Muscle of leg (tissue), 11 donors: Measurements from ENCODE around the gene ESR2. TPM values are rescaled to one million over a fixed set of nuclear protein-coding genes. Genes with fewer than 3 reads are reported as not detected.

Source experiments
- DNase-seq: peaks from one replicate; pipeline ENCODE4 v3.0.0; 2013
- H3K27ac ChIP-seq: one replicate; pipeline ENCODE4 v1.5.1; 2013; ENCODE audit warnings: mild to moderate bottlenecking, low read length, control low read depth
- H3K27me3 ChIP-seq: one replicate; pipeline ENCODE4 v1.6.1; 2013; ENCODE audit warnings: low read length; ENCODE audit not compliant: control insufficient read depth, insufficient read depth
- H3K36me3 ChIP-seq: one replicate; pipeline ENCODE4 v1.6.1; 2013; ENCODE audit warnings: low read length; ENCODE audit not compliant: control insufficient read depth, insufficient read depth
- H3K4me1 ChIP-seq: one replicate; pipeline ENCODE4 v1.6.1; 2013; ENCODE audit warnings: low read length; ENCODE audit not compliant: control insufficient read depth, insufficient read depth
- H3K4me3 ChIP-seq: one replicate; pipeline ENCODE4 v1.5.1; 2013; ENCODE audit warnings: low read length, control low read depth
- H3K9me3 ChIP-seq: replicated peaks from 2 replicates; pipeline ENCODE4 v1.6.1; 2013; ENCODE audit warnings: low read depth, low read length; ENCODE audit not compliant: control insufficient read depth
- WGBS: methylation state at CpG from one replicate; pipeline ENCODE4 v1.1.5; 2013; ENCODE audit warnings: missing lambda C conversion rate; ENCODE audit not compliant: insufficient coverage; 5-methylcytosine and 5-hydroxymethylcytosine counted together
- polyA plus RNA-seq, 8 donors: library from polyadenylated mRNA; unstranded; fragments of 120-200 nt; gene quantifications; one replicate each; pipeline versions ENCODE4 v1.2.1 to v1.2.3, GENCODE V29; 2013; ENCODE audit warnings: inconsistent platforms in 1 of 8, low replicate concordance in 1 of 8; ENCODE audit not compliant: insufficient read length in 8 of 8, insufficient read depth in 1 of 8
- total RNA-seq: library from RNA; stranded (reverse); fragments of 120-200 nt; gene quantifications from one replicate; pipeline ENCODE4 v1.2.4, GENCODE V29; 2013

Gene ESR2
- total and polyA plus RNA-seq, 9 donors: 0.13 to 0.64 (median 0.30) TPM

- Histone ChIP-seq H3K36me3 (peaks cover 64% of the 10 kb centered on the region), H3K9me3 (no peaks in the 10 kb centered on the region), H3K27ac (no peak overlapping the region), H3K27me3 (no peaks in the 10 kb centered on the region), H3K4me1 (peaks cover 3% of the 10 kb centered on the region), H3K4me3 (no peak overlapping the region)
- no peak for DNase-seq
- no CpG with 5 or more reads among the region's 1 CpG for WGBS
Observed at GRCh38 chr14:64227856-64228255, 66.3 kb downstream of the ESR2 start.

GRCh38 chr14:64225151-64225757 lies 68.9 kb downstream of the ESR2 start:
- no peak for DNase-seq
- Histone ChIP-seq H3K27ac (no peak overlapping the region), H3K4me3 (no peak overlapping the region), H3K4me1 (peaks cover 16% of the 10 kb centered on the region), H3K27me3 (no peaks in the 10 kb centered on the region), H3K36me3 (peaks cover 75% of the 10 kb centered on the region), H3K9me3 (no peaks in the 10 kb centered on the region)
- WGBS: 62% methylated on average over 9 of the region's 10 CpGs

DNA sequence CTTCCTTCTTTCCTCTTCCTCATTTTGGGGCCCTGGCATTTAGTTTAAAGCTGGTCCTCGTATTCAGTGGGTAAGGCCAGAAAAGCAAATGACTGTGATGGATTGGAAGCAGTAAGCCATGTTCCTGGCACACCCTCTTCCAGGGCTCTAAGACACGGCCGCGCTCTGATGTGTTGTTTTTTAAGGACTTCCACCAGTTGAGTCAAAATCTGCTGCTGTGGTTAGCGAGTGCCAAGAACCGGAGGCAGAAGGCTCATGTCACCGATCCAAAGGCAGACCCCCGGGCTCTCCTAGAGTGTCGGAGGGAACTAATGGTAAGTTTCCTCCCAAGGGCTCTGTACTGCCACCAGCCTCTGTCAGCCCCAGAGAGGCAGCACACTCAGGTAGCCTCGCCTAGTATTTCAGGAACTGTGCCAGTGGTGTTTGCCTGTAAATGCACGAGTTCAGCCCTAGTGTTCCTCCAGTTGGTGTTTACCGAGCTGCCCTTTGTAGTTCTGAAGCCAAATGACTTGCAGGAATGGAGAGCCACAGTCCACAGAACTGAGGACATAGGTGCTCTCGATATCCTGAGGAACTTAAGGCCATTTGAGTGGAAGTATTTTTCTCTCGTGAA lies 72.7 kb downstream of the ESR2 start:
- Histone ChIP-seq H3K36me3 (peaks cover 72% of the 10 kb centered on the region), H3K4me3 (no peak overlapping the region), H3K27ac (peak overlapping the region; percentile 76), H3K9me3 (no peaks in the 10 kb centered on the region), H3K27me3 (no peaks in the 10 kb centered on the region), H3K4me1 (peaks cover 27% of the 10 kb centered on the region)
- 89% methylated on average over 13 of the region's 14 CpGs for WGBS
- no peak for DNase-seq

DNA sequence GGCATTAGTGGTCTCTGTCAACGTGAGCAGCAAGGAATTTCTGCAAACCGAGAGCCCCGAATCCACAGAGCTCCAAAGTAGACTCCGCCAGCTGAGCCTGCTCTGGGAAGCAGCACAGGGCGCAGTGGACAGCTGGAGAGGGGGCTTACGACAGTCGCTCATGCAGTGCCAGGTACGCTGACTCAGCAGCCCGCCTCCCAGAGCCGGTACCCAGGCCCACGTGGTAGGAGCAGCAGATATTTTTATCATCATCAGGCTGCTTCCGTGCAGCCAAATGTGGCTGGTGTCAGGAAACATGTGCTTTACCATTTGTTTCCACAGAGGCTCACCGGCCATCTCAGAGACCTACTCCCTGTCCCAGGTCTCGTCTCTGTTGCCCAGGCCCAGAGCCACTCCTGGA lies 73.7 kb downstream of the ESR2 start:
- Histone ChIP-seq H3K36me3 (peaks cover 75% of the 10 kb centered on the region), H3K27me3 (no peaks in the 10 kb centered on the region), H3K4me3 (no peak overlapping the region), H3K27ac (peak overlapping the region; percentile 79), H3K9me3 (no peaks in the 10 kb centered on the region), H3K4me1 (peaks cover 26% of the 10 kb centered on the region)
- 47% methylated on average over 13 of the region's 14 CpGs for WGBS
- DNase-seq: peak; percentile 81

DNA sequence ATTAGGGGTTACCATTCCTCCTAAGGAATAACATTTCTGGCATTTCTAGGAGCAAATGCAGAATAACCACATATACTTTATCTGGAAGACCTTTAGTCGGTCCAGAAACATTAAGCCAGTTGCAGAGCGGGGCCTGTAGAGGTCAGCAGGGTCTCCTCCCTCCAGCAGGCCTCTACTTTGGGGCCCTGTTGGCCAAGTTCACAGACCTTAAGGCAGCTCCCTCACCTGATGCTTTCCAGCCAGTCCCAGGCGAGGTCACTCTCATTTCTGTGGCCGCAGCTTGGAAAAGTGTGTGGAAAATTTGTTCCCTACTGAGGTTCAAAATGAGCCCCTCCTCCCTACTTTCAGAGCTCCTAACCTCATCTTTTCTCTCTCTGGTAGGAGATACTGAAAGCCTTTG lies 74.1 kb downstream of the ESR2 start:
- H3K27ac ChIP-seq: peak overlapping the region; percentile 79
- peaks cover 24% of the 10 kb centered on the region for H3K4me1 ChIP-seq
- 63% methylated on average over 2 of the region's 4 CpGs for WGBS
- H3K9me3 ChIP-seq: no peaks in the 10 kb centered on the region
- no peak for DNase-seq
- H3K36me3 ChIP-seq: peaks cover 75% of the 10 kb centered on the region
- no peak overlapping the region for H3K4me3 ChIP-seq
- H3K27me3 ChIP-seq: no peaks in the 10 kb centered on the region

DNA sequence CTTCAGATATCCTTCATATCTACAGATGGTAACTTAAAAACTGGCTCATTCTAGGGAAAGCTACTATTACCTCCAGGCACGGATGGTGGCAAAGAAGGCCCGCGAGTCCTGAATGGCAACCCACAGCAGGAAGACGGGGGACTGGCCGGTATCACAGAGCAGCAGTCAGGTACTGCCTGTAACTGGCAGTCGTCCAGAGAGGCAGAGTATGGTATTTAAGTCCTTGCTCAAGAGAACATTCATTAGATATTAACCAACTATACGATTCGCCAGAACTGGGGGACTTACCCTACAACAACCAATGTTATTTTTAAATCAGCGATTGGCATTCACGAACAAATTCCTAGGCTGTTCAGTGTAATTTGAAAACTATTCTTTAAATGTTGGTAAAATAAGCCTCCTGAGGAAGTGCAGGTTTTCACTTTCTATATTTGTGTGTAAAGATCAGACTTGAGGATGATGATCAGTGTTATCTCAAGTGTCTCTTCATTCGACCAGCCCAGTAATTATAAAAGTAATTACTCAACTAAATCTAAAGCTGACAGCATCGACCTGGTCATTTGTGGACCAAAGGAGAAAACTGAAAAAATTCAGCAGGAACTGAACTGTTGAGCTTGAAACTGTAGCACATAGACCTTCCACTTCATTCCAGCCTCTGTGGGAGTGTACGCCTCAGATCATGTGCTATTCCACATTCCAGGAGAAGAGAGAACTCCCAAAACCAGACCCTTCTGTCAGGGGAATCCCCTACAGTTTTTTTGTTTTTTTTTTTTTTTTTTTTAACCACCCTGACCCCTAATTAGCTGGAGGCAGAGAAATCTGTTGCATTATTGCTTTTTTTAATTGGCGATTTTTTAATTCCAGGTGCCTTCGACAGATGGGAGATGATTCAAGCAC lies 75.6 kb downstream of the ESR2 start:
- no peak overlapping the region for H3K4me3 ChIP-seq
- no peaks in the 10 kb centered on the region for H3K9me3 ChIP-seq
- WGBS: 94% methylated on average over 5 of the region's 15 CpGs
- peaks cover 74% of the 10 kb centered on the region for H3K36me3 ChIP-seq
- peaks cover 24% of the 10 kb centered on the region for H3K4me1 ChIP-seq
- H3K27me3 ChIP-seq: no peaks in the 10 kb centered on the region
- H3K27ac ChIP-seq: no peak overlapping the region
- no peak for DNase-seq

DNA sequence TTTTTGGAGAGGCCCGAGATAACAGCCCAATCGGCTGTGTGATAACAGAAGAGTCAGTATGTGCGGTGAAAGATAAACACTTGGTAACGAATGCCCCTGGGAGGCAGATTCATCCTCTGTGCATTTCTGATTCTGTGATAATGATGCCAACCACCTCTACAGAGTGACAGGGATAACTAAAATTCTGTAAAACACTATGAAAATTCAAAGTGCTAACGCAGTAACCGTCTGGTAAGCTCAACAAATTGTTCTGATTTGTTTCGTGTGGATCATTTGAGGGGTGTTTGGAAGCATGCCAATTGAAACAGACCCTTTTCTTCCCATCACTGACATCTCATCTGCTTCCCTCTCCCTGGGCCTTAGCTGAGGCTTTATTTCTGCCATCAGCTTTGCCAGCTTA lies 76.3 kb downstream of the ESR2 start:
- no peak for DNase-seq
- Histone ChIP-seq H3K4me1 (peaks cover 24% of the 10 kb centered on the region), H3K27me3 (no peaks in the 10 kb centered on the region), H3K36me3 (peaks cover 69% of the 10 kb centered on the region), H3K4me3 (no peak overlapping the region), H3K27ac (no peak overlapping the region), H3K9me3 (no peaks in the 10 kb centered on the region)
- WGBS: 100% methylated on average over 2 of the region's 7 CpGs

GRCh38 chr14:64217308-64217707 lies 76.9 kb downstream of the ESR2 start:
- Histone ChIP-seq H3K4me3 (no peak overlapping the region), H3K27ac (no peak overlapping the region), H3K9me3 (no peaks in the 10 kb centered on the region), H3K36me3 (peaks cover 66% of the 10 kb centered on the region), H3K4me1 (peaks cover 24% of the 10 kb centered on the region), H3K27me3 (no peaks in the 10 kb centered on the region)
- 62% methylated on average over 2 of the region's 4 CpGs for WGBS
- DNase-seq: no peak

DNA sequence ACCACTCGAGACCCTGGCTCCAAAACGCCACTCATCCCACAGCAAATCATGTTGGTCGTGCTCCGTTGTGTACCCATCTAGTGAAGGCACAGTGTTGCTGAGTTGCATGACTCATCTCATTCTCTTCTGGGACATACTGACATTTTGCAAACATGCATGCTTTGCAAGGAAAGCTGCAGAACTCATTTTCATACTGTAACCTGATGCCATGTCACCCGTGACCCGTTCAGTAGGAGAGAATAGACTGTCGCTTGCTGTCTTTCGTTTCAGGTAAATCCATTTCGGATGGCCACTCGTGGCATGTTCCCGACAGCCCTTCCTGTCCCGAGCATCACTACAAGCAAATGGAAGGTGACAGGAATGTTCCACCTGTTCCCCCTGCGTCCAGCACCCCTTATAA lies 78.2 kb downstream of the ESR2 start:
- Histone ChIP-seq H3K4me1 (peaks cover 23% of the 10 kb centered on the region), H3K36me3 (peaks cover 66% of the 10 kb centered on the region), H3K27ac (no peak overlapping the region), H3K9me3 (no peaks in the 10 kb centered on the region), H3K4me3 (no peak overlapping the region), H3K27me3 (no peaks in the 10 kb centered on the region)
- DNase-seq: no peak
- 75% methylated on average over 11 of the region's 13 CpGs for WGBS

GRCh38 chr14:64215274-64215673 lies 78.9 kb downstream of the ESR2 start:
- H3K36me3 ChIP-seq: peaks cover 61% of the 10 kb centered on the region
- WGBS: 98% methylated on average over 6 of the region's 10 CpGs
- H3K4me1 ChIP-seq: peaks cover 16% of the 10 kb centered on the region

More at GRCh38 chr14:64215274-64215673, 78.9 kb downstream of the ESR2 start:
- Histone ChIP-seq H3K27ac (no peak overlapping the region), H3K4me3 (no peak overlapping the region), H3K27me3 (no peaks in the 10 kb centered on the region), H3K9me3 (no peaks in the 10 kb centered on the region)
- no peak for DNase-seq
